ENCODE data around the gene LEAP2. TPM values are rescaled to one million over a fixed set of nuclear protein-coding genes. Genes with fewer than 3 reads are reported as not detected.

The LEAP2 gene
- total RNA-seq, 4 donors from 2014 or later, result 0.21 to 9.1 (median 1.7) TPM

DNA sequence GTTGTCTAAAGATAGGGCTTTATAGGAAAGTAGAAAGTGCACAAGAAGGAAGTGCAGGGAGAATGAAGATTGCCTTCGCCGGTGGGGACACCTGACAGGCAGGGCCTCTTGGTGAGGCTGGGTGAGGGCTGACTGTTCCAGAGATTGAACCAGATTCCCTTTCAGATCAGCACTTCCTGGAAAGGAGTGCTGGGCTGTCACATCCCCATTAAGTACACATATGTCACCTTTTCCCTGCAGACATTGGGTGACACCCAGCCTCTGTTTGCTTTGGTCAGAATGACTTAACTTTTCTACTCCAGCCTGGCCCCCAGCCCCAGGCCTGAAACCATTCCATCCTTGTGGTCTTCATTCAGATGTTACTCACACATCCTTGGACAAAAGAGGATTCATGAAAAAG is 35.6 kb upstream of the LEAP2 start:
- Histone ChIP-seq H3K4me1 (peaks cover 18% of the 10 kb centered on the region), H3K27me3 (no peaks in the 10 kb centered on the region), H3K9me3 (no peaks in the 10 kb centered on the region), H3K27ac (no peak overlapping the region), H3K4me3 (no peak overlapping the region), H3K36me3 (no peaks in the 10 kb centered on the region)
- no peak for DNase-seq (ENCODE audit: low spot score in 2 of 2)
- 62% methylated on average over 2 of the region's 2 CpGs for WGBS
- TF ChIP-seq EP300 (IDR thresholded peaks at IDR 0.05), result no peak
- no peak for TF ChIP-seq POLR2AphosphoS5 (IDR thresholded peaks at IDR 0.05)
- no peak for TF ChIP-seq POLR2A (IDR thresholded peaks at IDR 0.05)
- TF ChIP-seq, protein P1, sequence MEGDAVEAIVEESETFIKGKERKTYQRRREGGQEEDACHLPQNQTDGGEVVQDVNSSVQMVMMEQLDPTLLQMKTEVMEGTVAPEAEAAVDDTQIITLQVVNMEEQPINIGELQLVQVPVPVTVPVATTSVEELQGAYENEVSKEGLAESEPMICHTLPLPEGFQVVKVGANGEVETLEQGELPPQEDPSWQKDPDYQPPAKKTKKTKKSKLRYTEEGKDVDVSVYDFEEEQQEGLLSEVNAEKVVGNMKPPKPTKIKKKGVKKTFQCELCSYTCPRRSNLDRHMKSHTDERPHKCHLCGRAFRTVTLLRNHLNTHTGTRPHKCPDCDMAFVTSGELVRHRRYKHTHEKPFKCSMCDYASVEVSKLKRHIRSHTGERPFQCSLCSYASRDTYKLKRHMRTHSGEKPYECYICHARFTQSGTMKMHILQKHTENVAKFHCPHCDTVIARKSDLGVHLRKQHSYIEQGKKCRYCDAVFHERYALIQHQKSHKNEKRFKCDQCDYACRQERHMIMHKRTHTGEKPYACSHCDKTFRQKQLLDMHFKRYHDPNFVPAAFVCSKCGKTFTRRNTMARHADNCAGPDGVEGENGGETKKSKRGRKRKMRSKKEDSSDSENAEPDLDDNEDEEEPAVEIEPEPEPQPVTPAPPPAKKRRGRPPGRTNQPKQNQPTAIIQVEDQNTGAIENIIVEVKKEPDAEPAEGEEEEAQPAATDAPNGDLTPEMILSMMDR (IDR thresholded peaks at IDR 0.05), result no peak

DNA sequence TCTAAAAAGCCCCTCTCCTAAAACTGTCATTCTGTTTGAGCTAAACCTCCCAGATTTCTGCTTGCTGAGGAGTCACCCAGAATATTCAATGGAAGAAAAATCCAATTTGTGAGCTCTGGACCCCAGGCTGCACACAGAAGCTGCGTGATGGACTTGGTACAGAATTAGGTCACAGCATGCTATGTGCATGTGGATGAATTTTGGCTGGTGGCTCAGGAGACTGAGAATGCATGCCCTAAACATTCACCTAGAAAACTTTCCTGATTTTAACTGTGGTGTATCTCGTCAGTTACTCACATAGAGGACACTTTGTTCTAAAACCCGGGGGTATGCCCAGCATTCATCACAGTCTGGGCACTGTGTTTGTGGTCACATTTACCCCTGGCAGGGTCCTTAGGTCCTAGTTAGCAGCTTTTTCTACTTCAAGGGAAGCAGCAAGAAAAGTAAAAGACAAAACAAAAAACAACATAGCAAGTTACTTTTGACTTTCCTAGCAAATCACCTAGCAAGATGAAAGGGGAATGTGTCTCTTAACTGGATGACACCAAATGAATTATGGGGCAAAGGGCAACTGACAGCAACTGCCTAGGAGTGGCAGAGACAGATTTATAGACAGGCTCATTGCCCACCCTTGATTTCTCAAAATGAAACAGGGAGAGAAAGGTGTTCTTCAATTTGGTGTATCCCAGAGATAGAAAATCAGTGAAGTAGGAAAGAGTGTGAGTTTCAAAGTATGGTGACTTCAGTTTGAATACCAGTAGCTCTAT is 34.8 kb upstream of the LEAP2 start:
- Histone ChIP-seq H3K4me3 (no peak overlapping the region), H3K36me3 (no peaks in the 10 kb centered on the region), H3K27ac (peak overlapping the region; percentile 64), H3K4me1 (peaks cover 18% of the 10 kb centered on the region), H3K9me3 (no peaks in the 10 kb centered on the region), H3K27me3 (no peaks in the 10 kb centered on the region)
- DNase-seq (ENCODE audit: low spot score in 2 of 2), result no peak
- 63% methylated on average over 3 of the region's 3 CpGs for WGBS
- TF ChIP-seq POLR2A (IDR thresholded peaks at IDR 0.05) (no peak), POLR2AphosphoS5 (IDR thresholded peaks at IDR 0.05) (no peak), EP300 (IDR thresholded peaks at IDR 0.05) (no peak)
- TF ChIP-seq, protein P1 (IDR thresholded peaks at IDR 0.05), result no peak

DNA sequence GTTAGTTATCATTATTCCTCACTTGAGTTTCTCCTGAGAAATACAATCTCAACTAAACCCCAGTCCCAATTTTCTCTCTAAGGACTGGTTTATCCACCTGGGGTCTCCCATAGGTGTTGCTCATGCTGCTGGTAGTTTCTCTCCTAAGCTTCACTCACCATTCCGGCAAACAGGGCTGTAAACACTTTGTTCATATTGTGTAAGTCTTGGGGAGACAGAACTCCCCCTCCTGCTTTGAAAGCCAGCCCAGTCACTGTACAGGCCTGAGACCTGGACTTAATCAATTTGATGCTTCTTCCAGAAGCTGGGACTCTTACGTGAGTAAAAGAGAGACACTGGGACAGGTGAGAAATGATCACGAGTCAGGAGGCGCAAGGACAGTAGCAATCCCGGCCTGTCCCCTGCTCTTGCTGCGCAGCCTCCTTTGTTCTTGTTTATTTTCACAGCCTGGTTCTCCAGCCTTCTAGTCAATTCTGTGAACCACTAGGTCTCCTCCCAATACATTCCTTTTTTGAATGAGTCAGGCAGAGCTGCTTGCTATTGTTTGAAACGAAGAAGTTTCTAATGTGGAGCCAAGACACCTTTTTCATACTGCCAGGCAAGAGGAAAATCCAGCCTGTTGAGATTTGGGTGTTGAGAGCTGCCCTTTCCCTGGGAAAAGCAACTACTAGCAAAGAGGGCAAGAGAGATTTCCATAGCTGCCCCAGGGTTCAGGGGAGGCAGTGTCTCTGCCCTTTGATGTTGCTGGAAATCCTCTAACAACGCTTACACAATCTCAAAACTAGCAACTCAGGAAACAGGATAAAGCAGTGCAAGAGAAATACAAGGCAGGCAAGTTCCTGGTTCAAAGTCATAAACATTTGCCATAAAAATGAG is 33.8 kb upstream of the LEAP2 start:
- 56% methylated on average over 8 of the region's 8 CpGs for whole genome bisulfite sequencing
- TF ChIP-seq EP300 (IDR thresholded peaks at IDR 0.05) (no peak), POLR2A (IDR thresholded peaks at IDR 0.05) (no peak), POLR2AphosphoS5 (IDR thresholded peaks at IDR 0.05) (no peak)
- TF ChIP-seq, protein P1 (IDR thresholded peaks at IDR 0.05), result no peak
- no peaks in the 10 kb centered on the region for H3K27me3 ChIP-seq
- H3K4me3 ChIP-seq, result no peak overlapping the region
- H3K36me3 ChIP-seq, result no peaks in the 10 kb centered on the region
- H3K9me3 ChIP-seq, result no peaks in the 10 kb centered on the region
- H3K27ac ChIP-seq, result peak overlapping the region; percentile 64
- DNase-seq (ENCODE audit: low spot score in 2 of 2), result no peak
- peaks cover 18% of the 10 kb centered on the region for H3K4me1 ChIP-seq

DNA sequence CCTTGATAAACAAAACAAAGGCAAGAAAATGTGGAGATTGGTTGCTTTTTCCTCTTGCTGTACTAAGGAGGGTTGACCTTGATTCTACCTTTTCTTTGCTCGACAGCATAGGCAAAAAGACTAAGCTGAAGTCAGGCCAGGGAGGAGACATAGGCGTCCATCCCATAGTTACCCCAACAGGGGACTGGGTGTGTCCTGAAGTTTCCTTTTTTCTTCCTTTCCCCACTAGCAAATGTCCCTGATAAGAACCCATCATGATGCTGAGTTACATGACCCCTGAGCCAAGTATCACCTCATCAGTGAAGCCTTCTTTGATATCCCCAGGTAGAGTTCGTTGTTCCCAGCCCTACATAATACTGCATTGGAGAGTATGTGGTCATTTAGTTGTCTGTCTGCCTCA is 33.2 kb upstream of the LEAP2 start:
- Histone ChIP-seq H3K4me1 (peaks cover 18% of the 10 kb centered on the region), H3K9me3 (no peaks in the 10 kb centered on the region), H3K36me3 (no peaks in the 10 kb centered on the region), H3K27ac (peak overlapping the region; percentile 64), H3K27me3 (no peaks in the 10 kb centered on the region), H3K4me3 (no peak overlapping the region)
- DNase-seq (ENCODE audit: low spot score in 2 of 2), result no peak
- 77% methylated on average over 3 of the region's 3 CpGs for WGBS
- TF ChIP-seq POLR2AphosphoS5 (IDR thresholded peaks at IDR 0.05) (no peak), EP300 (IDR thresholded peaks at IDR 0.05) (no peak), POLR2A (IDR thresholded peaks at IDR 0.05) (no peak)
- TF ChIP-seq, protein P1 (IDR thresholded peaks at IDR 0.05), result no peak

DNA sequence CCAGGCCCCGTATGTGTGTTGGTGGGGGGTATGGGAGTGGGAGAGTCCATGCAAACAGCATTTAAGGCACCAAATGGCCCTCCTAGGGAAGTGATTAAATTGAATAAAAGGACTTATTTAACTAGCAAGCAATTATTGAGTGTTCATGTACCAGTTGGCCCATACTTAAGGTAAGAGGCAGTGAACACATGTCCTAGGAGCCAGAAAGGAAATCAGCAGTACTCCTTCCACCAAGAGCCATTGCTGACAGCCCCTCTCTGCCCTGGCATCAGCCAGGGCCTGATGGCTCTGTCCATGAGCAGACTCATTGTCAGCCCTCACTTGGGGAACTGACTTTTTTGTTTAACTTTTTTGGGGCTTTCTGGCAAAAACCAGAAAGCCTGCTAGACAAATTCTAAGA is 32.6 kb upstream of the LEAP2 start:
- Histone ChIP-seq H3K27ac (peak overlapping the region; percentile 64), H3K27me3 (no peaks in the 10 kb centered on the region), H3K9me3 (no peaks in the 10 kb centered on the region), H3K4me1 (peaks cover 18% of the 10 kb centered on the region), H3K36me3 (no peaks in the 10 kb centered on the region), H3K4me3 (no peak overlapping the region)
- WGBS, result 80% methylated on average over 1 of the region's 1 CpG
- no peak for TF ChIP-seq POLR2A (IDR thresholded peaks at IDR 0.05)
- TF ChIP-seq POLR2AphosphoS5 (IDR thresholded peaks at IDR 0.05), result no peak
- TF ChIP-seq, protein P1 (IDR thresholded peaks at IDR 0.05), result no peak
- TF ChIP-seq EP300 (IDR thresholded peaks at IDR 0.05), result no peak
- DNase-seq (ENCODE audit: low spot score in 2 of 2), result no peak
